Hepatocyte (in vitro differentiated cells): Measurements from ENCODE around the gene SPRY4. TPM values are rescaled to one million over a fixed set of nuclear protein-coding genes. Genes with fewer than 3 reads are reported as not detected.

Source experiments
- DNase-seq: peaks from one replicate; pipeline ENCODE4 v3.0.0-alpha.2; 2016; ENCODE audit warnings: low spot score
- H2AFZ ChIP-seq: fragments of 200-600 bp; sonication (generic); 2 replicates; pipeline ENCODE4 v1.6.0; 2016; ENCODE audit warnings: antibody characterized with exemption, mild to moderate bottlenecking
- H3K27ac ChIP-seq: fragments of 200-600 bp; sonication (generic); 2 replicates; pipeline ENCODE4 v1.5.1; 2016; ENCODE audit warnings: mild to moderate bottlenecking
- H3K27me3 ChIP-seq: fragments of 200-600 bp; sonication (generic); 2 replicates; pipeline ENCODE4 v1.6.1; 2016
- H3K36me3 ChIP-seq: fragments of 200-600 bp; sonication (generic); replicated peaks from 2 replicates; pipeline ENCODE4 v1.5.1; 2016; ENCODE audit warnings: low read depth; ENCODE audit not compliant: insufficient read depth
- H3K4me1 ChIP-seq: fragments of 200-600 bp; sonication (generic); 2 replicates; pipeline ENCODE4 v1.5.1; 2016; ENCODE audit warnings: mild to moderate bottlenecking, moderate library complexity; ENCODE audit not compliant: insufficient read depth
- H3K4me2 ChIP-seq: fragments of 200-600 bp; sonication (generic); 2 replicates; pipeline ENCODE4 v1.6.0; 2016
- H3K4me3 ChIP-seq: fragments of 200-600 bp; sonication (generic); 2 replicates; pipeline ENCODE4 v1.5.1; 2016; ENCODE audit warnings: mild to moderate bottlenecking
- H3K79me2 ChIP-seq: fragments of 200-600 bp; sonication (generic); 2 replicates; pipeline ENCODE4 v1.6.0; 2017; ENCODE audit warnings: mild to moderate bottlenecking
- H3K9me2 ChIP-seq: fragments of 200-600 bp; sonication (generic); replicated peaks from 2 replicates; pipeline ENCODE4 v1.6.0; 2017; ENCODE audit warnings: mild to moderate bottlenecking; ENCODE audit not compliant: insufficient read depth
- H3K9me3 ChIP-seq: fragments of 200-600 bp; sonication (generic); 2 replicates; pipeline ENCODE4 v1.5.1; 2016; ENCODE audit warnings: low read depth, mild to moderate bottlenecking
- H4K20me1 ChIP-seq: fragments of 200-600 bp; sonication (generic); 2 replicates; pipeline ENCODE4 v1.6.0; 2016; ENCODE audit warnings: mild to moderate bottlenecking; ENCODE audit not compliant: insufficient read depth, poor library complexity, severe bottlenecking
- EZH2 ChIP-seq: fragments of 200-600 bp; sonication (generic); IDR thresholded peaks from 2 replicates; pipeline ENCODE4 v1.6.1; 2016; ENCODE audit warnings: antibody characterized with exemption, mild to moderate bottlenecking, borderline replicate concordance
- EZH2phosphoT487 ChIP-seq: fragments of 200-600 bp; sonication (generic); IDR thresholded peaks from one replicate; pipeline ENCODE4 v1.6.1; 2018; ENCODE audit warnings: antibody characterized with exemption, mild to moderate bottlenecking, low read depth, moderate library complexity; ENCODE audit not compliant: unreplicated experiment, severe bottlenecking
- WGBS: methylation state at CpG from one replicate; pipeline ENCODE4 v1.1.6; 2016; ENCODE audit warnings: low lambda C conversion rate; ENCODE audit errors: missing lambda C conversion rate; 5-methylcytosine and 5-hydroxymethylcytosine counted together
- polyA plus RNA-seq: library from polyadenylated mRNA; unstranded; fragments of >200 nt; fragmentation: Nextera tagmentation; extraction: Ambion mirVana; gene quantifications from 2 replicates; pipeline ENCODE4 v1.2.1, GENCODE V29; 2016
- total RNA-seq: library from RNA; depleted of rRNA; stranded (reverse); fragments of >200 nt; gene quantifications from 2 replicates; pipeline ENCODE4 v1.2.3, GENCODE V29; 2014
- TF ChIP-seq, protein P1 (sequence below): fragments of 200-600 bp; sonication (generic); IDR thresholded peaks from 2 replicates; pipeline ENCODE4 v1.5.1; 2016; ENCODE audit warnings: antibody characterized with exemption, mild to moderate bottlenecking; ENCODE audit not compliant: poor library complexity

Gene SPRY4
- total and polyA plus RNA-seq, 2 experiments from 2014 or later = 7.2 to 8.5 TPM

GRCh38 chr5:142289708-142290576 is 34.9 kb downstream of the SPRY4 start:
- no peaks in the 10 kb centered on the region for H3K79me2 ChIP-seq
- H3K4me3 ChIP-seq = no peak overlapping the region
- H3K4me1 ChIP-seq = no peaks in the 10 kb centered on the region
- H2AFZ ChIP-seq = no peak overlapping the region
- no peak overlapping the region for H3K27ac ChIP-seq
- H3K27me3 ChIP-seq = no peaks in the 10 kb centered on the region
- DNase-seq = no peak
- H4K20me1 ChIP-seq = no peaks in the 10 kb centered on the region
- 72% methylated on average over 11 of the region's 11 CpGs for WGBS
- no peaks in the 10 kb centered on the region for H3K9me2 ChIP-seq
- H3K36me3 ChIP-seq = no peaks in the 10 kb centered on the region
- no peaks in the 10 kb centered on the region for H3K9me3 ChIP-seq
- H3K4me2 ChIP-seq = no peak overlapping the region
- TF ChIP-seq EZH2phosphoT487 (no peak), EZH2 (no peak)
- TF ChIP-seq, protein P1, sequence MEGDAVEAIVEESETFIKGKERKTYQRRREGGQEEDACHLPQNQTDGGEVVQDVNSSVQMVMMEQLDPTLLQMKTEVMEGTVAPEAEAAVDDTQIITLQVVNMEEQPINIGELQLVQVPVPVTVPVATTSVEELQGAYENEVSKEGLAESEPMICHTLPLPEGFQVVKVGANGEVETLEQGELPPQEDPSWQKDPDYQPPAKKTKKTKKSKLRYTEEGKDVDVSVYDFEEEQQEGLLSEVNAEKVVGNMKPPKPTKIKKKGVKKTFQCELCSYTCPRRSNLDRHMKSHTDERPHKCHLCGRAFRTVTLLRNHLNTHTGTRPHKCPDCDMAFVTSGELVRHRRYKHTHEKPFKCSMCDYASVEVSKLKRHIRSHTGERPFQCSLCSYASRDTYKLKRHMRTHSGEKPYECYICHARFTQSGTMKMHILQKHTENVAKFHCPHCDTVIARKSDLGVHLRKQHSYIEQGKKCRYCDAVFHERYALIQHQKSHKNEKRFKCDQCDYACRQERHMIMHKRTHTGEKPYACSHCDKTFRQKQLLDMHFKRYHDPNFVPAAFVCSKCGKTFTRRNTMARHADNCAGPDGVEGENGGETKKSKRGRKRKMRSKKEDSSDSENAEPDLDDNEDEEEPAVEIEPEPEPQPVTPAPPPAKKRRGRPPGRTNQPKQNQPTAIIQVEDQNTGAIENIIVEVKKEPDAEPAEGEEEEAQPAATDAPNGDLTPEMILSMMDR = no peak

GRCh38 chr5:142287973-142288313 is 36.9 kb downstream of the SPRY4 start:
- Histone ChIP-seq H3K36me3 (no peaks in the 10 kb centered on the region), H3K4me3 (no peak overlapping the region), H3K4me1 (no peaks in the 10 kb centered on the region), H3K9me3 (no peaks in the 10 kb centered on the region), H3K27me3 (no peaks in the 10 kb centered on the region), H2AFZ (no peak overlapping the region), H3K4me2 (no peak overlapping the region), H3K9me2 (no peaks in the 10 kb centered on the region), H3K79me2 (no peaks in the 10 kb centered on the region), H4K20me1 (no peaks in the 10 kb centered on the region), H3K27ac (no peak overlapping the region)
- 94% methylated on average over 5 of the region's 5 CpGs for WGBS
- DNase-seq = no peak
- TF ChIP-seq EZH2phosphoT487 = no peak
- no peak for TF ChIP-seq EZH2
- TF ChIP-seq, protein P1 = no peak

- Histone ChIP-seq H3K79me2 (no peaks in the 10 kb centered on the region), H2AFZ (no peak overlapping the region), H3K36me3 (no peaks in the 10 kb centered on the region), H4K20me1 (no peaks in the 10 kb centered on the region), H3K9me3 (no peaks in the 10 kb centered on the region), H3K4me1 (no peaks in the 10 kb centered on the region), H3K4me3 (no peak overlapping the region), H3K27ac (no peak overlapping the region), H3K9me2 (no peaks in the 10 kb centered on the region), H3K27me3 (no peaks in the 10 kb centered on the region), H3K4me2 (no peak overlapping the region)
- DNase-seq = no peak
- WGBS = 82% methylated on average over 17 of the region's 17 CpGs
- TF ChIP-seq, protein P1 = no peak
- no peak for TF ChIP-seq EZH2phosphoT487
- TF ChIP-seq EZH2 = no peak
These were observed 37.5 kb downstream of the SPRY4 start for GRCh38 chr5:142287096-142287972.
